ENCODE measurements around the gene MLF2. TPM values are rescaled to one million over a fixed set of nuclear protein-coding genes. Genes with fewer than 3 reads are reported as not detected.

MLF2 gene
- total and polyA plus RNA-seq, 2 of the 13 experiments (the other 11 are each of a cell fraction or from before 2014, with no cell fraction given), result 88.1 to 167 TPM

GRCh38 chr12:6765634-6766581 lies 13.0 kb upstream of the MLF2 start, which contains the start of gene PTMS (continued):
- TF ChIP-seq ZFP91 (CRISPR knock-in tag; IDR thresholded peaks at IDR 0.05; ENCODE audit: borderline replicate concordance) (0 out of 2 replicates have a peak, but pooled peaks have one; percentile 18), ZNF33B (CRISPR knock-in tag; IDR thresholded peaks at IDR 0.05) (no peak), ZNF430 (CRISPR knock-in tag; IDR thresholded peaks at IDR 0.05) (no peak), ZFP90 (CRISPR knock-in tag; IDR thresholded peaks at IDR 0.05; ENCODE audit: borderline replicate concordance) (no peak; the same call in 1 of the 2 replicates), ZNF207 (IDR thresholded peaks at IDR 0.05; ENCODE audit: borderline replicate concordance) (no peak), ZFP41 (CRISPR knock-in tag; IDR thresholded peaks at IDR 0.05; ENCODE audit: borderline replicate concordance) (no peak), ZNF562 (CRISPR knock-in tag; IDR thresholded peaks at IDR 0.05; ENCODE audit: borderline replicate concordance) (no peak), ZNF501 (CRISPR knock-in tag; IDR thresholded peaks at IDR 0.05) (0 out of 2 replicates have a peak, but pooled peaks have one; percentile 20), ZBTB38 (CRISPR knock-in tag; IDR thresholded peaks at IDR 0.05) (peak; percentile 12; the same call in 1 of the 2 replicates), GABPB1 (CRISPR knock-in tag; IDR thresholded peaks at IDR 0.05) (peak; percentile 42), ZNF639 (CRISPR knock-in tag; conservative IDR thresholded peaks at IDR 0.05) (no peak), PATZ1 (CRISPR knock-in tag; IDR thresholded peaks at IDR 0.05) (peak; percentile 93), NR1H2 (CRISPR knock-in tag; IDR thresholded peaks at IDR 0.05; ENCODE audit: borderline replicate concordance, low read depth) (no peak), NFYC (CRISPR knock-in tag; IDR thresholded peaks at IDR 0.05) (no peak), ZNF816 (CRISPR knock-in tag; IDR thresholded peaks at IDR 0.05; ENCODE audit: borderline replicate concordance) (no peak), FOSL2 (CRISPR knock-in tag; IDR thresholded peaks at IDR 0.05) (no peak), ZSCAN25 (CRISPR knock-in tag; IDR thresholded peaks at IDR 0.05) (peak; percentile 96), ZNF792 (CRISPR knock-in tag; IDR thresholded peaks at IDR 0.05) (no peak)
- TF ChIP-seq, protein P1, sequence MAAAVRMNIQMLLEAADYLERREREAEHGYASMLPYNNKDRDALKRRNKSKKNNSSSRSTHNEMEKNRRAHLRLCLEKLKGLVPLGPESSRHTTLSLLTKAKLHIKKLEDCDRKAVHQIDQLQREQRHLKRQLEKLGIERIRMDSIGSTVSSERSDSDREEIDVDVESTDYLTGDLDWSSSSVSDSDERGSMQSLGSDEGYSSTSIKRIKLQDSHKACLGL (CRISPR knock-in tag; IDR thresholded peaks at IDR 0.05), result no peak
- TF ChIP-seq, protein P2, sequence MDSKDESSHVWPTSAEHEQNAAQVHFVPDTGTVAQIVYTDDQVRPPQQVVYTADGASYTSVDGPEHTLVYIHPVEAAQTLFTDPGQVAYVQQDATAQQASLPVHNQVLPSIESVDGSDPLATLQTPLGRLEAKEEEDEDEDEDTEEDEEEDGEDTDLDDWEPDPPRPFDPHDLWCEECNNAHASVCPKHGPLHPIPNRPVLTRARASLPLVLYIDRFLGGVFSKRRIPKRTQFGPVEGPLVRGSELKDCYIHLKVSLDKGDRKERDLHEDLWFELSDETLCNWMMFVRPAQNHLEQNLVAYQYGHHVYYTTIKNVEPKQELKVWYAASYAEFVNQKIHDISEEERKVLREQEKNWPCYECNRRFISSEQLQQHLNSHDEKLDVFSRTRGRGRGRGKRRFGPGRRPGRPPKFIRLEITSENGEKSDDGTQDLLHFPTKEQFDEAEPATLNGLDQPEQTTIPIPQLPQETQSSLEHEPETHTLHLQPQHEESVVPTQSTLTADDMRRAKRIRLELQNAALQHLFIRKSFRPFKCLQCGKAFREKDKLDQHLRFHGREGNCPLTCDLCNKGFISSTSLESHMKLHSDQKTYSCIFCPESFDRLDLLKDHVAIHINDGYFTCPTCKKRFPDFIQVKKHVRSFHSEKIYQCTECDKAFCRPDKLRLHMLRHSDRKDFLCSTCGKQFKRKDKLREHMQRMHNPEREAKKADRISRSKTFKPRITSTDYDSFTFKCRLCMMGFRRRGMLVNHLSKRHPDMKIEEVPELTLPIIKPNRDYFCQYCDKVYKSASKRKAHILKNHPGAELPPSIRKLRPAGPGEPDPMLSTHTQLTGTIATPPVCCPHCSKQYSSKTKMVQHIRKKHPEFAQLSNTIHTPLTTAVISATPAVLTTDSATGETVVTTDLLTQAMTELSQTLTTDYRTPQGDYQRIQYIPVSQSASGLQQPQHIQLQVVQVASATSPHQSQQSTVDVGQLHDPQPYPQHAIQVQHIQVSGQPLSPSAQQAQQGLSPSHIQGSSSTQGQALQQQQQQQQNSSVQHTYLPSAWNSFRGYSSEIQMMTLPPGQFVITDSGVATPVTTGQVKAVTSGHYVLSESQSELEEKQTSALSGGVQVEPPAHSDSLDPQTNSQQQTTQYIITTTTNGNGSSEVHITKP (CRISPR knock-in tag; IDR thresholded peaks at IDR 0.05; ENCODE audit: low read depth), result no peak
